GM12878 (cell line): Measurements from ENCODE around the gene LRTM2. TPM values are rescaled to one million over a fixed set of nuclear protein-coding genes. Genes with fewer than 3 reads are reported as not detected.

ENCODE experiments used
- ATAC-seq: fragments of 200-7000 bp; cut with Tn5 transposase; 3 replicates; pipeline ENCODE4 v1.9.1; 2020; ENCODE audit warnings: mild to moderate bottlenecking, moderate library complexity
- BruUV-seq: library from RNA; stranded (reverse); fragments of 400-500 nt; replicated peaks from 2 replicates; lab custom pipeline; 2021; lab: Mats Ljungman, UMichigan
- CTCF ChIA-PET: fragments of 300-600 bp; sonication (Branson Sonifier 250); formaldehyde crosslinking; extraction: SDS; loops from one replicate; lab custom pipeline; 2021; ENCODE audit warnings: inconsistent platforms; lab: Yijun Ruan, JAX
- POLR2A ChIA-PET: fragments of 350-600 bp; formaldehyde crosslinking; extraction: SDS; loops from one replicate; lab custom pipeline; 2021; ENCODE audit warnings: inconsistent platforms; lab: Charles Lee
- RAD21 ChIA-PET: fragments of 300-600 bp; sonication (Branson Sonifier 250); formaldehyde crosslinking; loops from one replicate; lab custom pipeline; 2023; ENCODE audit warnings: antibody characterized with exemption; ENCODE audit not compliant: unreplicated experiment; lab: Charles Lee
- SMC1A ChIA-PET: fragments of 300-600 bp; sonication (Branson Sonifier 250); formaldehyde crosslinking; loops from one replicate; lab custom pipeline; 2023; ENCODE audit not compliant: unreplicated experiment, uncharacterized antibody; lab: Charles Lee
- DNase-seq: peaks from one replicate; pipeline ENCODE4 v3.0.0-alpha.2; 2011; ENCODE audit warnings: low read depth, low spot score
- FAIRE-seq: peaks from 3 replicates; lab custom pipeline; 2011; peaks lifted over from hg19 to GRCh38; lab: Jason Lieb, UNC
- H2AFZ ChIP-seq: 2 replicates; pipeline ENCODE4 v1.6.0; 2011; ENCODE audit warnings: low read depth, low read length, control low read depth; ENCODE audit not compliant: control insufficient read depth
- H3K27ac ChIP-seq: 2 replicates; pipeline ENCODE4 v1.5.1; 2011; ENCODE audit warnings: control low read depth; ENCODE audit not compliant: control insufficient read depth, insufficient read depth
- H3K27me3 ChIP-seq, 2 experiments: replicated peaks in 1 of 2; 2 replicates each; pipeline versions ENCODE4 v1.6.0 to v1.6.1; 2011; ENCODE audit warnings: low read length in 1 of 2; ENCODE audit not compliant: control insufficient read depth in 2 of 2, insufficient read depth in 2 of 2
- H3K36me3 ChIP-seq, 2 experiments: 2 replicates each; pipeline ENCODE4 v1.5.1; 2011; ENCODE audit warnings: low read length in 1 of 2; ENCODE audit not compliant: control insufficient read depth in 2 of 2, insufficient read depth in 2 of 2
- H3K4me1 ChIP-seq: 2 replicates; pipeline ENCODE4 v1.6.1; 2011; ENCODE audit warnings: mild to moderate bottlenecking, low read length, moderate library complexity, mixed read lengths; ENCODE audit not compliant: control insufficient read depth, insufficient read depth
- H3K4me2 ChIP-seq: 2 replicates; pipeline ENCODE4 v1.6.0; 2011; ENCODE audit warnings: control low read depth; ENCODE audit not compliant: control insufficient read depth, insufficient read depth
- H3K4me3 ChIP-seq: fragments of 200-600 bp; sonication (generic); 2 replicates; pipeline ENCODE4 v1.5.1; 2016
- H3K79me2 ChIP-seq: 2 replicates; pipeline ENCODE4 v1.6.0; 2011; ENCODE audit warnings: low read length; ENCODE audit not compliant: control insufficient read depth, insufficient read depth
- H3K9ac ChIP-seq: 2 replicates; pipeline ENCODE4 v1.8.0; 2011; ENCODE audit warnings: low read length, control low read depth, mixed read lengths; ENCODE audit not compliant: control insufficient read depth, insufficient read depth
- H3K9me3 ChIP-seq: replicated peaks from 3 replicates; pipeline ENCODE4 v1.5.1; 2011; ENCODE audit warnings: mild to moderate bottlenecking, low read length; ENCODE audit not compliant: control insufficient read depth, insufficient read depth
- H4K20me1 ChIP-seq: 2 replicates; pipeline ENCODE4 v1.6.0; 2011; ENCODE audit not compliant: control insufficient read depth, insufficient read depth
- CBX3 ChIP-seq: fragments of 200-600 bp; sonication (generic); IDR thresholded peaks from 2 replicates; pipeline ENCODE4 v1.6.1; 2016; ENCODE audit warnings: low read depth, borderline replicate concordance
- CHD1 ChIP-seq: IDR thresholded peaks from 2 replicates; pipeline ENCODE4 v1.6.1; 2012; ENCODE audit warnings: low read depth, low read length, improper control_type of control experiment
- IRF5 ChIP-seq: fragments of 450-650 bp; IDR thresholded peaks from 2 replicates; pipeline ENCODE4 v1.6.1; 2017; ENCODE audit warnings: borderline replicate concordance
- MAX ChIP-seq: IDR thresholded peaks from 2 replicates; pipeline ENCODE4 v1.6.1; 2012; ENCODE audit warnings: low read depth, low read length, improper control_type of control experiment
- MTA2 ChIP-seq: fragments of 450-650 bp; IDR thresholded peaks from 2 replicates; pipeline ENCODE4 v1.6.1; 2016; ENCODE audit warnings: low read depth, mild to moderate bottlenecking, moderate library complexity
- MXI1 ChIP-seq: fragments of 150-350 bp; IDR thresholded peaks from 2 replicates; pipeline ENCODE4 v1.6.1; 2011; ENCODE audit warnings: low read depth, mild to moderate bottlenecking, inconsistent platforms, low read length, improper control_type of control experiment
- POLR2AphosphoS5 ChIP-seq: IDR thresholded peaks from 2 replicates; pipeline ENCODE4 v1.6.1; 2011; ENCODE audit warnings: mild to moderate bottlenecking, low read length, inconsistent platforms
- RB1 ChIP-seq: fragments of 450-650 bp; formaldehyde crosslinking; IDR thresholded peaks from 2 replicates; pipeline ENCODE4 v1.6.1; 2017; ENCODE audit warnings: mild to moderate bottlenecking, borderline replicate concordance
- RCOR1 ChIP-seq: conservative IDR thresholded peaks from 2 replicates; pipeline ENCODE4 v1.6.1; 2012; ENCODE audit warnings: low read depth, low read length, improper control_type of control experiment
- SMARCA5 ChIP-seq: fragments of 450-650 bp; IDR thresholded peaks from 2 replicates; pipeline ENCODE4 v1.6.1; 2017; ENCODE audit warnings: mild to moderate bottlenecking
- SP1 ChIP-seq: IDR thresholded peaks from one replicate; pipeline ENCODE4 v1.6.1; 2011; ENCODE audit warnings: low read depth, low read length
- TBL1XR1 ChIP-seq: IDR thresholded peaks from 2 replicates; pipeline ENCODE4 v1.6.1; 2012; ENCODE audit warnings: low read depth, low read length, improper control_type of control experiment
- YBX1 ChIP-seq: fragments of 450-650 bp; IDR thresholded peaks from 2 replicates; pipeline ENCODE4 v1.6.1; 2016; ENCODE audit warnings: antibody characterized with exemption
- ZNF592 ChIP-seq: fragments of 450-650 bp; IDR thresholded peaks from 2 replicates; pipeline ENCODE4 v1.6.1; 2017; ENCODE audit warnings: mild to moderate bottlenecking, moderate library complexity
- whole genome bisulfite sequencing: methylation state at CpG from one replicate; pipeline ENCODE4 v1.1.6; 2016; ENCODE audit warnings: low lambda C conversion rate; ENCODE audit not compliant: insufficient replicate concordance, insufficient coverage; ENCODE audit errors: missing lambda C conversion rate; 5-methylcytosine and 5-hydroxymethylcytosine counted together
- in situ Hi-C: fragments of 300-500 bp; cut with MboI; formaldehyde crosslinking; loops from 9 replicates; pipeline ENCODE4 v1.14.3; 2018; ENCODE audit warnings: mixed read lengths
- intact Hi-C: fragments of 100-400 bp; cut with micrococcal nuclease; formaldehyde crosslinking; loops from one replicate; pipeline ENCODE4 v1.14.2; 2022; ENCODE audit not compliant: unreplicated experiment
- polyA plus RNA-seq, 11 experiments: library from polyadenylated mRNA; depleted of rRNA in 4 of 11; unstranded in 6 of 11; stranded (reverse) in 5 of 11; fragments of >200 nt; fragmentation: Nextera tagmentation in 4 of 11; fragmentation: Illumina TruSeq in 1 of 11; extraction: Ambion mirVana in 4 of 11; extraction: Trizol in 1 of 11; gene quantifications; 1 replicate in 1 of 11; 2 replicates in 10 of 11; pipeline versions ENCODE4 v1.2.1 to v1.2.3, GENCODE V29; 2011 to 2016; ENCODE audit warnings: inconsistent platforms in 2 of 11, missing spikeins in 2 of 11, low read depth in 1 of 11
- total RNA-seq, 4 experiments: library from RNA; depleted of rRNA in 3 of 4; stranded (reverse); fragments of >200 nt in 3 of 4; fragmentation: Illumina TruSeq in 1 of 4; extraction: Trizol in 1 of 4; gene quantifications; 2 replicates each; pipeline versions ENCODE4 v1.2.1 to v1.2.3, GENCODE V29; 2013 to 2021
- TF ChIP-seq, protein P1 (sequence below): fragments of 450-650 bp; formaldehyde crosslinking; IDR thresholded peaks from 2 replicates; pipeline ENCODE4 v1.4.0; 2022; ENCODE audit warnings: mild to moderate bottlenecking, moderate library complexity

LRTM2 gene
- total and polyA plus RNA-seq, 10 of the 15 experiments (the other 5 are each of a cell fraction or from before 2014, with no cell fraction given): 0.05 TPM; not detected in 9

DNA sequence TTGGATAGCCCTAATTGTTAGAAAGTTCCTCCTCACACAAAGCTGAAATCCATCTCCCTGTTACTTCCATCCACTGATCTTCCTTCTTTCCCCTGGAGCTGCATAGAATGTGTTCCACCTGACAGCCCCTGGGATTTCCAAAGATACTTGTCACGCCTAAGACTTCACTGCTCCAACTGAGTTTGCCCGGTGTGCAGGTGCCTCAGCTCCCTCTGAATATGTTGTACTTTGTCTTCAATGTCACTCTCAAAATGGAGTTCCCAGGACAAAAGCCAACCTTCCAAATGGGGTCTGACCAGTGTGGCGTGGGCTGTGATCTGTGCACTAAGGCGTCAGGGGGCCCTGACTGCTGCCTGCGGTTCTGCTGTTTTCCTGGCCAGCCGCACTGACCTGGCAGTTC, 55.2 kb downstream of the LRTM2 start:
- ChIA-PET SMC1A (interaction anchor here (2.7 kb wide), 1 partner anchor 64 kb away, joined by 7 read pairs; no protein-coding TSS in a partner anchor), CTCF (interaction anchor here (3.0 kb wide), 1 partner anchor 64 kb away, joined by 9 read pairs; no protein-coding TSS in a partner anchor)
- FAIRE-seq: no peak

More for the DNA sequence above, 55.2 kb downstream of the LRTM2 start:
- Histone ChIP-seq H3K79me2 (no peaks in the 10 kb centered on the region), H4K20me1 (no peaks in the 10 kb centered on the region), H3K4me1 (no peaks in the 10 kb centered on the region), H3K4me3 (no peak overlapping the region), H3K27me3 (peaks cover 0 to 4% of the 10 kb centered on the region in 2 experiments; a peak in 2 of 4 replicates), H3K4me2 (no peak overlapping the region), H3K9ac (no peak overlapping the region), H3K36me3 (no peaks in the 10 kb centered on the region), H2AFZ (no peak overlapping the region), H3K27ac (no peak overlapping the region), H3K9me3 (no peaks in the 10 kb centered on the region)
- BruUV-seq: no TSS peak
- ChIA-PET RAD21 (interaction anchor here (1.2 kb wide), 1 partner anchor 77 kb away, joined by 3 read pairs; no protein-coding TSS in a partner anchor), POLR2A (no interaction called here)
- in situ Hi-C loops (no loop called here), intact Hi-C loops (no loop called here)
- WGBS: 44% methylated on average over 6 of the region's 6 CpGs
- DNase-seq (no peak), ATAC-seq (no peak)
- TF ChIP-seq YBX1 (no peak), RB1 (no peak), POLR2AphosphoS5 (no peak), MTA2 (no peak), SMARCA5 (no peak), MXI1 (no peak), CHD1 (no peak), SP1 (no peak), ZNF592 (no peak), CBX3 (no peak), TBL1XR1 (no peak), RCOR1 (no peak), IRF5 (no peak), MAX (no peak)
- TF ChIP-seq, protein P1, sequence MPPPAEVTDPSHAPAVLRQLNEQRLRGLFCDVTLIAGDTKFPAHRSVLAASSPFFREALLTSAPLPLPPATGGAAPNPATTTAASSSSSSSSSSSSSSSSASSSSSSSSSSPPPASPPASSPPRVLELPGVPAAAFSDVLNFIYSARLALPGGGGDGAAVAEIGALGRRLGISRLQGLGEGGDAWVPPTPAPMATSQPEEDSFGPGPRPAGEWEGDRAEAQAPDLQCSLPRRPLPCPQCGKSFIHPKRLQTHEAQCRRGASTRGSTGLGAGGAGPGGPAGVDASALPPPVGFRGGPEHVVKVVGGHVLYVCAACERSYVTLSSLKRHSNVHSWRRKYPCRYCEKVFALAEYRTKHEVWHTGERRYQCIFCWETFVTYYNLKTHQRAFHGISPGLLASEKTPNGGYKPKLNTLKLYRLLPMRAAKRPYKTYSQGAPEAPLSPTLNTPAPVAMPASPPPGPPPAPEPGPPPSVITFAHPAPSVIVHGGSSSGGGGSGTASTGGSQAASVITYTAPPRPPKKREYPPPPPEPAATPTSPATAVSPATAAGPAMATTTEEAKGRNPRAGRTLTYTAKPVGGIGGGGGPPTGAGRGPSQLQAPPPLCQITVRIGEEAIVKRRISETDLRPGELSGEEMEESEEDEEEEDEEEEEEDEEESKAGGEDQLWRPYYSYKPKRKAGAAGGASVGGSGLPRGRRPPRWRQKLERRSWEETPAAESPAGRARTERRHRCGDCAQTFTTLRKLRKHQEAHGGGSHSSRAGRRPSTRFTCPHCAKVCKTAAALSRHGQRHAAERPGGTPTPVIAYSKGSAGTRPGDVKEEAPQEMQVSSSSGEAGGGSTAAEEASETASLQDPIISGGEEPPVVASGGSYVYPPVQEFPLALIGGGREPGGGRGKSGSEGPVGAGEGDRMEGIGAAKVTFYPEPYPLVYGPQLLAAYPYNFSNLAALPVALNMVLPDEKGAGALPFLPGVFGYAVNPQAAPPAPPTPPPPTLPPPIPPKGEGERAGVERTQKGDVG (CRISPR knock-in tag): no peak
